RPMI7951 (cell line): ENCODE results near the gene CARMIL1. TPM values are rescaled to one million over a fixed set of nuclear protein-coding genes. Genes with fewer than 3 reads are reported as not detected.

Experiments
- DNase-seq: peaks from one replicate; pipeline ENCODE4 v3.0.0-alpha.2; 2012; ENCODE audit warnings: low read depth
- total RNA-seq: library from RNA; depleted of rRNA; stranded (reverse); fragments of >200 nt; shearing (Covaris generic); gene quantifications from 2 replicates; pipeline ENCODE4 v1.2.3, GENCODE V29; 2014

CARMIL1 gene
- total RNA-seq, 1 experiment from 2014 or later, result 9.5 TPM

DNA sequence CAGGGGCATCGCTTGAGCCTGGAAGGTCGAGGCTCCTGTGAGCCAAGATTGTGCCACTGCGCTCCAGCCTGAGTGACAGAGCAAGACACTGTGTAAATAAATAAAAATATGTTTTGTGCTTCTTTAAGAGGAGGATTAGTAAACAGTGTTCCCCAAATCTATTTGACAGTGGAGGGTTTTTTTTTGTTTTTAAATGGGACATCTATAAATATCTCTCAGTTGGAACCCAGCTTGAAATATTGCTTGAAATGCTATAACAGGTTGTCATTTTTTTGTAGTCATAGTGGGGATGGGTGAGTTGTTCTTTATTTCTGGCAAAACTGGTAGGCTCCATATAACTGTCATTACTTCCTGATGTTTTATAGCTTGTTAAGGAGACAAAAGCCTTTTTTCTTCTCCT, 54.3 kb downstream of the CARMIL1 start:
- no peak for DNase-seq

DNA sequence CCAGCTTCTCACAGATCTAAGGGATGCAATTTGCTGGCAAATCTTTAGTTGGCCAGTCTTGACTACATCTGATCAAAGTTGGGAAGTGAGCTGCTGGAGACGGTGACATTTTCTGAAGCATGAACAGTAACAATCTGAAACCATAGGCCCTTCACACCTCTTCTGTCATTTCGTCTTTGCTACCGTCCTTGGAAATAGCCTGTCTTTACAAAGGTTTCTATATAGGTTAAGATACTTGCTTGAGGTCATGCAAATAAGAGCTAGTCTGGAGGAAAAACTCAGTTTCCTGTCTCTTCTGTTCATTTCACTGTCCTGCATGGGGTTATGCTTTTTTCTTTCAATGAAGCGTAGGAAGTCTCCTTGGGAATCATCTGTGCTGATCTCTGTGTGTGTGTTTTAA, 55.6 kb downstream of the CARMIL1 start:
- no peak for DNase-seq

DNA sequence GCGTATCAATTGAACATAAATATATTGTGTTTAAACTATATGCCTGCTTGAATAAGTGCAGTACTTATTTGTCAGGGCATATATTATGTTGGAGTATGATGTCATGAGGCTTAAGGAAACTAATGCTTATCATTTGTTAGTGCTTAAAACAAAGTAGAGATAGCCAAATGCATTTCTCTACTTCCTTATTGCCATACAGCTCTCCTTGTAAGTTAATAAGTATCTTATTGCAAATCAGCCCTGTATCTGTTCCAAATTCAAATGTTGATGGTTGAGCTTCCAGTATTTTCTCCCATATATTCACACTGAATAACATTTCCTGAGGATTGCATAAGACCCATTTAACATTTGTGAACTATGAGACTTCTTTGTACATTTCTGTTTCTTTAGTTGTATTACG, 57.8 kb downstream of the CARMIL1 start:
- no peak for DNase-seq

DNA sequence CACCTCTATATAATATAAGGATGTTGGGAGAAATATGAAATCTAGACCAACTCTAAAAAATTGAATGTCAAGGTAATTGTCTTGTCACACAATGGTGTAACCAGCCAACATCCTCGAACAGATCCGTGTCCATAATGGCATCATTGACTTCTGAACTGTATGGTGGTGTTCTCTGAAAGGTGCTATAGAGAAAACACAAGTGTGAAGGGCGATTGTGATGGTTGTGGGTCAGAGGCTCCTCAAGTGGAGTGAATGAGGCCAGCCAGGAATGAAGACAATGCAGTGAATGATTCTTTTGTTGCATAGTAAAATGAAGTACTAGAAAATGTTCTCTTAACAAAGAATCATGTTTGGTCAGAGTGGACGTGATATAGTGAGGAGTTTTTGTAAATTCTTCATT, 58.3 kb downstream of the CARMIL1 start:
- DNase-seq, result no peak

DNA sequence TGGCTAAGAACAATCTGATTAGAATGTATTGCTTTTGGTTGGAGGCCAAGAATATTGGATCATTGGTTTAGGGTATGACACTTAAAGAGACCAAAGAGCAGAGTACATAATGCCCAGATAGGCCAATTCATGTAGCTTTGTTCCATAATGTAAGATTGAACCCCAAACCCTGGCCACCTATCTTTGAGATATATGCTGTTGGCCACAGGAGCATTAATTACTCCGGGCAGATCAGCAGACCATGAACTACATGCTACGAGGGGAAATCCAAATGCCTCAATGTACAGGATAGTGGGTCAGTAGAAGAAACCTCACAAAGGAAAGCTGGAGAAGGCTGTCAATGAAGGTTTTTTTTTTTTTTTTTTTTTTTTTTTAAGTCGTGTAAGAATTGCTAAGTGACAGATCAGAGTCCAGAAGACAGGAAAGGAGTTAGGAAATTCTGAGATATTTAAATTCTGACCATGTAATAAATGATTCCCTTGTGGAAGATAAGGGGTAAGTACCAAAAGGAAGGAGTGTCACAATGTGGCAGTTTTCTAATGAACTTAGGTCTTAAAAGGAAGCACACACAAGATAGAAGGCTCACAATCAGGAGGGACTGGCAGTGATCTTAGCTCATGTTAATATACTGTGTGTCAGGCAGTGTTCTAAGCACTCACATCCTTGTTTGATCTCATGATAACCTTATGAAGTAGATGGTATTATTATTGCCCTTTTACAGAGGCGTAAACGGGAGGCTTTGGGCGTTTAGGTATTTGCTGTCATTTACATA, 61.4 kb downstream of the CARMIL1 start:
- no peak for DNase-seq

DNA sequence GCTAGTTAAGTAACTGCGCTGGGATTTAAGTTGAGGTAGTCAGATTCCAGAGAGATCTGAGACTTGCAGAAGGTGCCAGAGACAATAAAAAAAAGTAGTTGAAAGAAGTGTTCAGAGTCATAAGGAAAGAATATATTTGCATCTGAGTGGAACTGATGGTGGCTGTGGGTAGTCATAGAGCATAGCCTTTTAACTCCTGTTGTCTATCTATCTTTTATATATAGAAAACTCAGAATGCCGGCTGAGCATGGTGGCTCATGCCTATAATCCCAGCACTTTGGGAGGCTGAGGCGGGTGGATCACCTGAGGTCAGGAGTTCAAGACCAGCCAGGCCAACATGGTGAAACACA, 62.0 kb downstream of the CARMIL1 start:
- DNase-seq, result no peak

DNA sequence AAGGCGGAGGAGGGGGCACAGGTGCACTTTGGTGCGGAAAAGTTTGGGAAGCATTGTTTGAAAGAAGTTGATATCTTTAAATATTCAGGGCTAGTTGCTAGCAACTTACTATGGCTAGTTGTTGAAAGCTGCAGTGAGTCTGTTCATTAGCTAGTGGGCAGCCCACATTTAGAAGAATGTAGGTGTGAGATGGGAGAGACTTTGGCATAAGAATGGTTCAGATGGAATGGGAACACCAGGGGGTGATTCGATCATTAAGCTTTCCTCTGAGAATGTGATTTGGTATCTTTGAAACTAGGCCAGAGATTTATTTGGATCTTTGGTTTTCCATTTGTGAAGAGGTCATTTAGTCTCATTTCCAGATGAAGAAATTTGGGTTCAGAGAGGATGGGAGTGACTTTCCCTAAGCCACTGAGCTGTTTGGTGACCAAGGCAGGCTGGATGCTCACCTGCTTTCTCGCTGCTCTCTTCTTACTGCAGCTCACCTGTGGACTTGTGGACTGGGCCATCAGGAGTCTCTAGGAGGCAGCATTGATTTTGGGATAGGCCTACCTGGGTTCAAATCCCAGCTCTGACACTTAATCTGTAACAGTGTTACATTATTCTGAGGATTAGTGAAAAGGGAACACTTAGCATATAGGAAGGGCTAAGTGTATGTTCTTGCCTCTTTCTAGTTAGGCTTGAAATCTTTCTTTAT, 62.9 kb downstream of the CARMIL1 start:
- no peak for DNase-seq

DNA sequence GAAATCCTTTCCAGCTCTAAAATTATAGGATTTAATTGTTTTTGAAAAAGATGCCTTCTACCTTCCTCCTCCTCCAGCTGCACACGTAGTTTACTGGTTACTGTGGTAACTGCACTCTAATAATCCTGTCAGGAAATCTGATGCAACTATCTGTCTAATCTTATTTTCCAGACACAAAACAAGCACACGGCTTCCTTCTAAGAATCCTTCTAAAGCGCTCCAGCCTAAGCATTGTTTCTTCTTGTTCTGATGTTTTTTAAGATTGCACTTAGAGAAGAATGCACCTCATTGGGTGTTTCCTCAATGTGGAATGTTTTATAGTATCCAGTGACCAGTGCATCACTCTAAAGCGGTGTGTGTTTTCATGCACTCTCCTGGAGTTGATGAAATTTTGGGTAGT, 63.6 kb downstream of the CARMIL1 start:
- DNase-seq, result no peak

DNA sequence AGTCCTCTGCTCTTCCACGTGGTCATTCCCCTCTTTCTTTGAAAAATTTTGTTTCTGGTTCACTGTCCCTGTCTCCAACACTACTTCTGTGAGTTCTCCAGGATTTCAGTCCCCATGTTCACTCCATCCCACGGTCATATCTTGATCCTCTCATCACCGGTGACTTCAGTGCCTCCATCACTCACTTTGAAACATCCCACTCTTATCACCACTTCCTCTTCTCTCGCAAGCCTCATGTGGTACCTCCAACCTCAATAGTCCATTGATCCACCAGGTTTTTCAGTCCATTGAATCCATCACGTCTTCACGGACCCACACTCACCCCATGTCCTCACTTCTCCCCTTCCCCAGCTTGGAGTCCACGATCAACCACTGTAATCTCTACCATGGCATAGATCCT, 64.8 kb downstream of the CARMIL1 start:
- DNase-seq, result no peak

DNA sequence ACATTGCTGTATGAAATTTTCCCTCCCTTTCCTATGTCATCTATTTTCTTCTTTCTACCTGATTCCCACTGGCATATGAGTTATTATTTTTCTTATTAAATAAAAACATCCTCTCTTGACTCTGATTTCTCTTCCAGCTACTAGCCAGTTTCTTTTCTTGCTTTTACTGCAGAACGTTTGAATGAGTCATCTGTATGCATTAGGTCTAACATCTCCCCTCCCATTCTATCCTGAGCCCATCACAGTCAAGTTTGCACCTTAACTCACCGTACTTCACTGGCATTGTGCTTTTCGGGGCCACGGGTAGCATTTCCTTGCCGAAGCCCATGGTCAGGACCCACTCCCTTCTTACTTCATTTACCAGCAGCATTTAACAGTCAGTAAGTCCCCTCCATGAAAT, 65.7 kb downstream of the CARMIL1 start:
- no peak for DNase-seq

DNA sequence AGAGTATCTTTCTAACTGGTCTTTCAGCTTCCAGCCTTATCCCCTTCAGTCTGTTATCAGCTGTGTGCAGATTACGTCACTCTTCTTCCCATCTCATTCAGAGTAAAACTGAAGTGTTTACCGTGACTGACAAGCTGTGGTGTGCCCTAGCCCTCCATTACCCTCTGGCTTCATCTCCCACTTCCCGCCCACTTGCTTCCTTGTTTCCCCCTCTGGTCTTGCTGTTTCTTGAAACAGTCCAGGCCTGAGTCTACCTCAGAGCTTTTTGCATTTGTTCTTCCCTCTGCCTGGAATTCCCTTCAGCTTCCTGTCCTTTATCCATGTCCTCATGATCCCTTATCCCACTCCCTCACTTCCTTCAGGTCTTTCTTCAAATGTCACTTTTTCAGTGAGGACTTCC, 66.9 kb downstream of the CARMIL1 start:
- no peak for DNase-seq

DNA sequence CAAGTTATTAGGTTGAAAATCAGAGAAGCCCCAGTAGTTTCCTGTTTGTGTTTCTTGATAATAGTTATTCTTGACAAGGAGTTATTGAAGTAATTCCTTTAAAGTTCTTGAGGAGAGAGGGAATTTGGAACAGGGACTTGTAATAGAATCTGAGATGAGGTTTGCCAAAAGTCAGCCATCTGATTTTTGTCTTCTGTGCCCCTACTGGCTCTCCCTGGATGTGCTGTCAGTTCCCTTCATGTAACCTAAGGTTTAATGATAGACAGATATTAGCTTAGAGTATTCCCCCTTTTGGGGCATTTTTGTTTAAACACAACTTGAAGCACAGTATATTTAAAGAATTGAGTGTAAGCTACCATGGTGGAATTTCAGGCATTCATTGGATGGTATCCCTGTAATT, 71.4 kb downstream of the CARMIL1 start:
- DNase-seq, result no peak

DNA sequence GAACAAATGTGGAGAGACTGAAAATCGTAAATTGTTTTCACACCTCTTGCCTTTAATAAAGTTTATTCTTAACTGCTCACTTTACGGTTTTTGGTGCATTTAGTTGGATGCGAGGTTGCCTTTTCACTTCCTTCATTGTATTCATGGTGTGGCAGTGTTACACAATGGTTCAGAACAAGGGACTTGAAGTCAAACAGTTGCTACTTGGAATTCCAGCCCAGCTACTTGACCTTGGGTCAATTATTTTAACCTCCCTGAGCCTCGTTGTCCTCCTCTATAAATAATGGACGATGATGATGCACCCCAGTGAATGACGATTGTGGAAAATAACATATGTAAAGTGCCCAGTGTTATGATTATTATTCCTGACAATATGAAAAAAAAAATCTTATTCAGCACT, 72.3 kb downstream of the CARMIL1 start:
- no peak for DNase-seq

DNA sequence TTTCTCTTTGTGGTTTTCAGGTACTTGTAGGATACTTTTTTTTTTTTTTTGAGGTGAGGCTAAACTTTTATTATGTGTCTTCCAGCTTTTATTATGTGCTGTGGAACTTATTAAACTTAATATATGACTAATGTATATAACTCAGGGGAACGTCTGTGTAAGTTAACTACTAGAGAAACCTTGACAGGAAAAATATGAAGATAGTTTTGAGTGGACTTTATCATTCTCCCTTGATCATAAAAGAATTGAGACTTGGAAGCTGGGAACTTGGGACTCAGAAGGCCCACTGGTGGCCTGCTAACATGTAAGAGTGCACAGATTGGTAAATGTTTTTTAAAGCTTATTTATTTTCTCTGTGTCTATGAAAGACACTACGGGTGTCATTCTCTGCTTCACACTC, 73.1 kb downstream of the CARMIL1 start:
- no peak for DNase-seq

DNA sequence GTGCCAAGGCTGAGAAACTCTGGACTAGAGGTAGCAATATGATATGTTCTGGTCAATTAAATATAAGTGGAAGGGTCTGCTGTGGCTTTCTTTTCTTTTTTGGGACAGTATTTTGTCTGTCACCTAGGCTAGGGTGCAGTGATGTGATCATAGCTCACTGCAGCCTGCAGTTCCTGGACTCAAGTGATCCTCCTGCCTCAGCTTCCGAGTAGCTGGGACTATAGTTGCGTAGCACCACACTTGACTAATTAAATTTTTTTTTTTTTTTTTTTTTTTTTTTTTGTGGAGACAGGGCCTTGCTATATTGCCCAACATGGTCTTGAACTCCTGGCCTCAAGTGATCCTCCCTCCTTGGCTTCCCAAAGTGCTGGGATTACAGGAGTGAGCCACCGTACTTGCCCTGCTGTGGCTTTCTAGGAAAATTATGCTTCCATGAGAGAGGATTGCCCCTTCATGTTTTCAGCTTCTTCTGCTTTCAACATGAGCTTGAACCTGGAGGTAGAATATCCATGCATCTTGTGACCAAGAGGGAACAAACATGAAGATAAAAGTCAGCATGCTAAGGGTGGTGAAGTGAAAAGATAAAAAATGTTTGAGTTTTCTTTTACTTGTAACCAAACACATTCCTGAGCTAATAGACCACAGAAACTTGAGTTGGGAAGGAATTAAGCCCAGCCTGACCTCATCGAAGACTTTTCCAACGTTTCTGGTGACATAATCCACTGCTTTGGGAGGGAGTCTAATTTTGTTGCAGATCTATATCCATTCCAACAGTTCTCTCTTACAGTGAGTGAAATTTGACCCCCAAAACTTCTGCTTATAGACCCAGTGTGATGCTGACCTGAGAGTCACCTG, 75.1 kb downstream of the CARMIL1 start:
- no peak for DNase-seq

DNA sequence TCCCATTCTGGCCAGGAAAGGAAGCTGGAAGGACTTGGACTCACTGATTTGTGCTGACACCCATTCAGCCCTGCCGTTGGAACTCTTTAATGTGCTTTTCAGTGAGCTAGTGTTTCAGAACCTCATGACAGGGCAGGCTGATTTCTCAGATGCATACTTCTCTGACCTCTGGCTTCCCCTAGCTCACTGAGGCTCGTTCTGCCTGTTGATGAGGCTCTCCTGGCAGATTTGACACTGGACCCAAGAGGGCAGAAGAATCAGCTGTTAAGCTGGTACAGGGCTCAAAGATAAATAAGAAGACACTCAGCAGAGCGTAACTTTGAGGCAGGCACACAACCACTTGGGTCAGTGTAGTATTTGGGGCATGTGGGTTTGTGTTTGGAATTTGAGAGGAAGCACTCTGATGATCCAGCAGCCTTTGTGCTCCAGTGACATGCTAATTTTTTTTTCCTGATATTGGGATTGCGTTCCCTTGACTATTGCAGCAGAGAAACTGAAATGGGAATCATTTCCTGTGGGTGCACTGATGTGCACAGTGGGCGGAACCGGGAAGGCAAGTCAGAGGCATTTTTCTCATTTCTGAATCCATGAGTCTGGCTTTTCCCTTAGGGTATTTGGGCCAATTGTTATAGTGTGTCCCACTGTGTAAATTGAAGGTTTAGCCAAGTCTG, 80.2 kb downstream of the CARMIL1 start:
- DNase-seq, result peak; percentile 84

DNA sequence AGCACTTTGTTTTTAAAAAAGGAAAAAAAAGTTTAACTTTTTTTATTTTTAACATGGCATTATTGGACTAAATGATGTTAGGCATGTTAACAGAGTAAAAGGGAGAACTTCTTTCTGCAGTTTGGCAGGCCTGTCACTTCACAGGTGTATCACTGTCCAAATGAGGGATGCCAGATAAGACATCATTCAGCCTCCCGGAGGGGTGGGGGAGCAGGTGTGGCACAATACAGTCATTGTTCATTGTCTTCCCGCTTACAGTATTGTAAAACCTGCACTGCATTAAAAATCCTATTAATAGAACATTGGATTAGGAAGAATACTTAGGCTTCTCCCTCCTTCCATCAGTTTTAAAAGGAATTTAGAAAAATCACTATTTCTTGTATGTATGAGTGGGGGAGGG, 80.7 kb downstream of the CARMIL1 start:
- peak; percentile 6 for DNase-seq

DNA sequence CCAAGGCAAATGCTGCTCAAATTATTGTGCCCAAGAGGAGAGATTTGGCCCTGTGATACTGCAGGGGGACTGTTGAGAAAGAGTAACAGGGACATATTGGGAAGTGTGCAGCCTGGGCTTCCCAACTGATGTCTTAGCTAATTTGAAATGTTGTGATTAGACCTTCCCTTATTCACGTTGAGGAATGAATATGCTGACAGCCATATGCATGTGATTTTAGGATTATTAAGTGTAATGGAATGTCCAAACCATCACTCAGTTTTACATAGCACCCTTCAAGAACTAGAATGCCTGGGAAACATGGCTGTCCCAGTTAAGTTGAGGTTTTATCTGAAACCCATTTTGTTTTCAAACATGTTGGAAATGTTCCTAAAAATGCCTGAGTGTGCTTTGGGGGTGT, 81.4 kb downstream of the CARMIL1 start:
- DNase-seq, result peak; percentile 39

DNA sequence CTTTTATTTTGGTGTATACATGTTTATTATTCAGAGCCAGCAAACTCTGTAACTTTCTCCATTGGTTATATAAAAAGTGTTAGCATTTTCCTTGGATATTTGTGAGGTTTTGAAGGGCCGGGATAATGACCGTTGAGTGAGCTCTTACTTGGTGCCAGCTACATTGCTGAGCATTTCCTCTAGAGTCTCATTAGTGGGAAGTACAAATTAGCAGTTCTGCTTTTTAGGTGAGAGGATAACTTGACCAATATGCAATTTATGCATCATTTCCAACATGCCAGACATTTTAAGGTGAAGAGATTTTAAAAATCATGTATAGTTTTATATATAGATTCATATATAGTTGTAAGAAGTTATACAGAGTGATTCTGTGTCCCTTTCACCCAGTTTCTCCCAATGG, 84.3 kb downstream of the CARMIL1 start:
- DNase-seq, result no peak

DNA sequence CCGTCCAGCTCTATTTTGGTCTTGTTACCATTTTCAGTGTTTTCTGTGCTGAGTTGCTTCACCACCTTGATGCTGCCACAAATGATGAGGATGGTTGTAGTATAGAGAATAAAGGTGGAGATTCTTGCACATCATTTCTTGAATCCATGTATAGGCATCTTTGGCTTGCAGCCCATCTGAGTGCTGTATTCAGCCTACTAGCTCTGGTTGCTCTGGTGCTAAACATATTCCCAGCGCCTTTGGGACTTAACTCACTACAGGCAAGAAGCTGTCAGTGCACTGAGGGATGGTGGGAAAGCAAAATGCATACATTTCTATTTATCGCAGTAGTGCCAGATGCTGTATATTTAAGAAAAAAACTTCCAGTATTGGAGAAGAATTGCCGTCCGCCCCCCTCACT, 86.0 kb downstream of the CARMIL1 start:
- DNase-seq, result no peak

DNA sequence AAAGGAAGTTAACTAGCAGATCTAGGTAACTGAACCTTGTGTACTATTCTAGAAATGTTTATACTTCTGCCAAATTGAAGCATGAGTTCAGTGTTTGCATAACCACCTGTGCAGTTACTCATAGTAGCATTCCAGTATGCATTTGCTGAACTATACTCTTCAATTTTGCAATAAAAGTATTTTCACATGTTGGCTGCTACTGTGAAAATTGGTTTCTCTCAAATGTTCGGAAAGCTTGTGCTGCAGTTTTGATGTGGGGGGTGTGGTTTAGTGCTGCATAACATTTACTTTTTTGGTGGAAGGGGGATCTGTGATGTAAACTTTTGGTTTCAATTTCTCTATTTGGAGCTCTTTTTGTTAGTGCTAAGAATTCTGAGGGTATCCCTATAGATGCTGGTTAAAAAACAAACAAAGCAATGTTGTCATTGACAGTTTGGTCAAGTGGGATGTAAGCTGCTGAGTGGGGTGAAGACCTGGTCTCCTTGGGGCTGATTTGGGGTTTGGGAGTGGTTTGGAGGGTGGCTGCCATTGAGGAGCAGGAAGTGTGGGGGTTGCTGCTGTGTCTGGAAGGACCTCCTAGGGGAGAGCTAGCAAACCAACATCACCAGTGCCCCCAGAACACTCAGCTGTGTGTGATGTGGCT, 87.8 kb downstream of the CARMIL1 start:
- DNase-seq, result no peak

DNA sequence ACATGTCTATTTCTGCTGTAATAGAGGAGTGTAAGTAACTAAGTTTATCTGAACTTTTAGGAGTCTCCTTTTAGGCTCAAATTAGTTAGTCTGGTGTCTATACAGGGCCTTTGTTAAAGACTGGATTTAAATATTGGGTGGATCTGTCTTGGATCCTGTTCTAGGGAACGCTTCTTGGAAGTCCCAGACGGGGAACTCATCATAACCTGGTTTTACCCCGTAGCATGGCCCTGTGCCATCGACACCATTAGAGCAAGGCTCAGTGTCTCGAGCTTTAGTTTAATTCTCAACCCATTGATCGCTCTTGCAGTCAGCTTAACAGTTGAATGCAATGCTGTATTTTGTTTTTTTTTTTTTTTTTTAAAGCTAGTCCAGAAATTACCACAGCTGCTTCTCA, 89.9 kb downstream of the CARMIL1 start:
- DNase-seq, result peak; percentile 14
